Sigmoid colon (tissue), 7 donors: ENCODE data around the gene KCNJ12. TPM values are rescaled to one million over a fixed set of nuclear protein-coding genes. Genes with fewer than 3 reads are reported as not detected.
A peak's percentile ranks its signal among the peaks of the same experiment; 100 is the strongest.

ENCODE experiments used
- DNase-seq: peaks from one replicate; pipeline ENCODE4 v3.0.0-alpha.2; 2019
- H3K27ac ChIP-seq, 4 donors: fragments of 200-600 bp; sonication (generic); one replicate each; pipeline ENCODE4 v1.5.1; 2016 to 2019; ENCODE audit warnings: mild to moderate bottlenecking in 1 of 4
- H3K27me3 ChIP-seq, 3 donors: fragments of 200-600 bp; sonication (generic); one replicate each; pipeline ENCODE4 v1.5.1; 2019; ENCODE audit warnings: mild to moderate bottlenecking in 1 of 3
- H3K36me3 ChIP-seq, 4 donors: fragments of 200-600 bp; sonication (generic); one replicate each; pipeline ENCODE4 v1.5.1; 2016 to 2019
- H3K4me1 ChIP-seq, 4 donors: fragments of 200-600 bp; sonication (generic); one replicate each; pipeline ENCODE4 v1.5.1; 2017 to 2019
- H3K4me3 ChIP-seq, 4 donors: fragments of 200-600 bp; sonication (generic); one replicate each; pipeline ENCODE4 v1.5.1; 2017 to 2019; ENCODE audit warnings: mild to moderate bottlenecking in 2 of 4, moderate library complexity in 1 of 4
- H3K9me3 ChIP-seq, 4 donors: fragments of 200-600 bp in 3 of 4; sonication (generic) in 3 of 4; one replicate each; pipeline versions ENCODE4 v1.5.1 to v1.6.1; 2013 to 2019
- EP300 ChIP-seq, 4 donors: sonication (generic); formaldehyde crosslinking; IDR thresholded peaks; one replicate each; pipeline ENCODE4 v1.6.1; 2017; ENCODE audit warnings: antibody characterized with exemption in 4 of 4
- POLR2A ChIP-seq, 2 donors: fragments of 450-650 bp; IDR thresholded peaks; one replicate each; pipeline ENCODE4 v1.6.1; 2016; ENCODE audit warnings: antibody characterized with exemption in 2 of 2, mild to moderate bottlenecking in 2 of 2, moderate library complexity in 2 of 2
- POLR2AphosphoS5 ChIP-seq, 4 donors: sonication (generic); formaldehyde crosslinking; IDR thresholded peaks; one replicate each; pipeline ENCODE4 v1.6.1; 2017; ENCODE audit warnings: antibody characterized with exemption in 4 of 4
- WGBS, 2 donors: extraction: QIAGEN DNeasy Blood & Tissue Kit; methylation state at CpG; one replicate each; pipeline ENCODE4 v1.1.7; 2013; 5-methylcytosine and 5-hydroxymethylcytosine counted together
- intact Hi-C: fragments of 100-400 bp; cut with DNase I; formaldehyde crosslinking; loops from one replicate; pipeline ENCODE4 v1.15.1; 2023
- polyA plus RNA-seq, 3 donors: library from polyadenylated mRNA; stranded (reverse); fragments of 200-250 nt; gene quantifications; one replicate each; pipeline ENCODE4 v1.2.3, GENCODE V29; 2013
- total RNA-seq, 4 donors: library from RNA; depleted of rRNA; stranded (reverse); fragments of >200 nt; gene quantifications; one replicate each; pipeline ENCODE4 v1.1.0, GENCODE V29; 2016
- TF ChIP-seq, protein P1 (sequence below), 4 experiments: fragments of 450-650 bp in 3 of 4; fragments of 200-600 bp in 1 of 4; IDR thresholded peaks; one replicate each; pipeline ENCODE4 v1.5.1; 2016 to 2019; ENCODE audit warnings: antibody characterized with exemption in 4 of 4, mild to moderate bottlenecking in 3 of 4, moderate library complexity in 2 of 4
- donor health status: healthy with polysubstance abuse.
- donor health status: Bipolar disorder and iron deficiency.
- donor health status: healthy.

Gene KCNJ12
- total and polyA plus RNA-seq, 7 donors: 0.23 to 2.2 (median 0.60) TPM

DNA sequence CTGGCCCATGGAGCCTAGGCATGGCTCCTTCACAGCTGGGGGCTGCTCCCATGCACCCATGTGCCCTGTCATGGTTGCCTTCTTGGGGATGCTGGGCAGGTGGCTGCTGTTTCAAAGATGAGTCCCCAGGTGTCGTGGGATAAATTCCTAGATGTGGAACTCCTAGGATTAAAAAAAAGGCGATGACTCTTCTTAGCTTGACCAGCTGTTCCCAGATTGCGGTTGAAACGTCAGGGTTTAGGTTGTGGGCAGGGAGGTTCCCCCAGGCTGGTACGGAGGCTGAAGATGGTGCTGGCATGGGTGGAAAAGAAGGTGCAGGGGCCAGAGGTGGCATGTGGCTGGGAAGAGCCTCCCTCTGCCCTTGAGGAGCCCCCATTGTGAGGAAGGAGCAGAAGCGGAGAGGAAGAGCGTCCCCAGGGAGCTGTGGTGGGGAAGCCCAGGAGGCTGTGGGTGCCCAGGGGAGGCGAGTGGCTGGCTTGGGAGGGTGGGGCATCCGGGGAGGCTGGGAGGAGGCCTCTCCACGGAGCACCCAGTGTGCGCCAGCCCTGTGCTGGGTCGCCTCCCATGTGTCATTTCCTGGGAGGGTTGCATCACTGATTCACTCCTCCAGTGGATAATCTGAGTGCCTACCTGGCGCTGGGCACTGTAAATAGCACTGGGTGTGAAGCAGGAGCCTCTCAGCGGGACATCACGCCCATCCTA is 7.5 kb upstream of the KCNJ12 start:
- no peak for DNase-seq
- no peak for TF ChIP-seq POLR2AphosphoS5 (IDR thresholded peaks at IDR 0.05)
- TF ChIP-seq, protein P1, sequence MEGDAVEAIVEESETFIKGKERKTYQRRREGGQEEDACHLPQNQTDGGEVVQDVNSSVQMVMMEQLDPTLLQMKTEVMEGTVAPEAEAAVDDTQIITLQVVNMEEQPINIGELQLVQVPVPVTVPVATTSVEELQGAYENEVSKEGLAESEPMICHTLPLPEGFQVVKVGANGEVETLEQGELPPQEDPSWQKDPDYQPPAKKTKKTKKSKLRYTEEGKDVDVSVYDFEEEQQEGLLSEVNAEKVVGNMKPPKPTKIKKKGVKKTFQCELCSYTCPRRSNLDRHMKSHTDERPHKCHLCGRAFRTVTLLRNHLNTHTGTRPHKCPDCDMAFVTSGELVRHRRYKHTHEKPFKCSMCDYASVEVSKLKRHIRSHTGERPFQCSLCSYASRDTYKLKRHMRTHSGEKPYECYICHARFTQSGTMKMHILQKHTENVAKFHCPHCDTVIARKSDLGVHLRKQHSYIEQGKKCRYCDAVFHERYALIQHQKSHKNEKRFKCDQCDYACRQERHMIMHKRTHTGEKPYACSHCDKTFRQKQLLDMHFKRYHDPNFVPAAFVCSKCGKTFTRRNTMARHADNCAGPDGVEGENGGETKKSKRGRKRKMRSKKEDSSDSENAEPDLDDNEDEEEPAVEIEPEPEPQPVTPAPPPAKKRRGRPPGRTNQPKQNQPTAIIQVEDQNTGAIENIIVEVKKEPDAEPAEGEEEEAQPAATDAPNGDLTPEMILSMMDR (IDR thresholded peaks at IDR 0.05): no peak
- no peak for TF ChIP-seq EP300 (IDR thresholded peaks at IDR 0.05)
- TF ChIP-seq POLR2A (IDR thresholded peaks at IDR 0.05): no peak
- no peaks in the 10 kb centered on the region for H3K9me3 ChIP-seq
- H3K27me3 ChIP-seq: no peaks in the 10 kb centered on the region
- H3K4me3 ChIP-seq: no peak overlapping the region
- H3K36me3 ChIP-seq: no peaks in the 10 kb centered on the region
- 70 to 75% methylated on average over 15 of the region's 15 CpGs for WGBS, 2 donors
- H3K27ac ChIP-seq: no peak overlapping the region
- intact Hi-C loops: no loop called here
- H3K4me1 ChIP-seq: peaks cover 0 to 14% (median 11%) of the 10 kb centered on the region in 4 donors

DNA sequence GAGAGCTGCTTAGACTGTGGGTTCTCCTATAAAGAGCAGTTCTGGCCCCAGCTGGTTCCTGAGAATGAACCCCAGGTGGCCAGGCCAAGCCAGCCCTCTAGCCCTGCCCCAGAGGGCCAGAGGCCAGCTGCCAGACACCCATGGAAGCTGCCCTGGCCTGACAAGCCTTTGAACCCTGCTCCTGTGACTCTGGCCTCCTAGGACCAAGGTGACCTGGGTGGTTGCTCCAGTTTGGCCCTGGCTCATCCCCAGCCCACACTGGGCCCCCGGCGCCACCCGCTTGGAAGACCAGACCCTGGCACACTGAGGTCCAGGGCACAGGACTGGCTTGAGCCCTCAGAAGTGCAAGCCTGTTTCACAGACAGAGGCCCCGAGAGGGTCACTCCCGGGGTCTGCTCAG is 6.8 kb upstream of the KCNJ12 start:
- 93 to 94% methylated on average over 5 of the region's 5 CpGs for WGBS, 2 donors

DNA sequence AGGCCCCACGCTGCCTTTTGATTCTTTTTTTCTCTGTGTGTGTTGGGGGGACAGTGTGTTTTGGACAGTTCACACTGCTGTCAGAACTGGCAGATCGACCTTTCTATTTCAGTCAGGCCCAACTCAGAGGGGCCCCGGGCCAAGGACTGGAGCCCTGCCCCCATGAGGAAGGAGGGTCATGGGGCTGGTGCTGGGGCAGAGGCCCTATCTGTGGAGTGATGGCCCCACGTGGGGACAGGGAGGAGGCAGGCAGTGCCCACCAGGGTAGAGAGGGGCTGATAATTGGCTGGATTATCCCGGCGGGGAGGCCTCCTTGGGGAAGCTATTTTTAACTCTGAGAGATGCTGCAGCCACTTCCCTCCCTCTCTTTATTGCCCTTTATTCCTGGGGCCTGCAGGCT is 5.7 kb upstream of the KCNJ12 start:
- no peaks in the 10 kb centered on the region for H3K36me3 ChIP-seq
- DNase-seq: no peak
- 18 to 50% methylated on average over 6 of the region's 6 CpGs for WGBS, 2 donors
- H3K9me3 ChIP-seq: no peaks in the 10 kb centered on the region
- TF ChIP-seq, protein P1 (IDR thresholded peaks at IDR 0.05): no peak
- TF ChIP-seq POLR2A (IDR thresholded peaks at IDR 0.05): no peak
- TF ChIP-seq EP300 (IDR thresholded peaks at IDR 0.05): no peak
- no peak for TF ChIP-seq POLR2AphosphoS5 (IDR thresholded peaks at IDR 0.05)
- peaks cover 0 to 1% (median 0%) of the 10 kb centered on the region in 3 donors for H3K27me3 ChIP-seq
- intact Hi-C loops: no loop called here
- peak overlapping the region in 1 of 4 donors; percentile 15 for H3K27ac ChIP-seq
- peaks cover 0 to 14% (median 11%) of the 10 kb centered on the region in 4 donors for H3K4me1 ChIP-seq
- no peak overlapping the region for H3K4me3 ChIP-seq

More for the DNA sequence above, 6.8 kb upstream of the KCNJ12 start:
- H3K27me3 ChIP-seq: no peaks in the 10 kb centered on the region
- H3K4me3 ChIP-seq: no peak overlapping the region
- intact Hi-C loops: no loop called here
- peaks cover 0 to 14% (median 11%) of the 10 kb centered on the region in 4 donors for H3K4me1 ChIP-seq
- H3K9me3 ChIP-seq: no peaks in the 10 kb centered on the region
- H3K36me3 ChIP-seq: no peaks in the 10 kb centered on the region
- no peak for TF ChIP-seq POLR2AphosphoS5 (IDR thresholded peaks at IDR 0.05)
- TF ChIP-seq EP300 (IDR thresholded peaks at IDR 0.05): no peak
- TF ChIP-seq, protein P1 (IDR thresholded peaks at IDR 0.05): no peak
- DNase-seq: no peak
- no peak overlapping the region for H3K27ac ChIP-seq

DNA sequence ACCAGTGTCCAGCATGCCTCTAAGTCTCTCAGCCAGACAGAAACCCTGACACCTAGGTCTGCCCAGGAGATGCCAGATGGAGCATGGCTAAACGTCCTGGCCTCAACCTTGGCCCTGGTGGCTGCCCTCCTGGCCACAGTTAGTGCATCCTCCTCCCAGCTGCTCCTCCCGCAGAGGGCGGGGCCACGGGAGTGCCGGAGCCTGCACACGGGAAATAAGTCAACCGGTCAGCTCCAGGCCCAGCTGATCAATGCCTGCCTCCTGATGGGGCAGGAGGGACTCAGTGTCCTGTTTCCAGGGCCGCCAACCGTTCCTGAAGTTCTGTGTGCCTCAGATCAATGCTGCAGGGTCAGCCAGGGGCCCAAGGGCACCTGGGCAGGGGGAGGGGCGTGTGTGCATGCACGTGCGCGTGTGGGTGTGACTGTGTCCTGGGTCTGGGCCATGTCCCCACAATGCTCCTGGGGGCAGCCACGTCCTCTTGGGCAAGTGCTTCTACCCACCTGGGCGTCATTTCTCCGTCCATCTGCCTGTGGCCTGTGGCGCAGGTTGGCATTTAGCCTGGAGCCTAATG is 4.6 kb upstream of the KCNJ12 start:
- intact Hi-C loops: no loop called here
- Histone ChIP-seq H3K27me3 (peaks cover 0 to 13% (median 6%) of the 10 kb centered on the region in 3 donors), H3K9me3 (no peaks in the 10 kb centered on the region), H3K27ac (no peak overlapping the region), H3K36me3 (no peaks in the 10 kb centered on the region), H3K4me1 (peaks cover 0 to 22% (median 20%) of the 10 kb centered on the region in 4 donors), H3K4me3 (no peak overlapping the region)
- no peak for DNase-seq
- no peak for TF ChIP-seq POLR2AphosphoS5 (IDR thresholded peaks at IDR 0.05)
- TF ChIP-seq, protein P1 (IDR thresholded peaks at IDR 0.05): no peak
- no peak for TF ChIP-seq EP300 (IDR thresholded peaks at IDR 0.05)
- no peak for TF ChIP-seq POLR2A (IDR thresholded peaks at IDR 0.05)
- WGBS, 2 donors: 41 to 79% methylated on average over 17 of the region's 17 CpGs
